HEK293 (cell line): Measurements from ENCODE around the gene HOXB8.

Source experiments
- BCL6B ChIP-seq: fragments of 450-650 bp; formaldehyde crosslinking; IDR thresholded peaks from 2 replicates; pipeline ENCODE4 v1.5.1; 2017; ENCODE audit warnings: missing biosample characterization, missing genetic modification characterization
- EGR2 ChIP-seq: fragments of 450-650 bp; formaldehyde crosslinking; IDR thresholded peaks from 2 replicates; pipeline ENCODE4 v1.5.1; 2016; ENCODE audit warnings: low read depth, missing biosample characterization, missing genetic modification characterization
- KLF16 ChIP-seq: fragments of 450-650 bp; formaldehyde crosslinking; IDR thresholded peaks from 2 replicates; pipeline ENCODE4 v1.5.1; 2017; ENCODE audit warnings: missing biosample characterization, missing genetic modification characterization
- PATZ1 ChIP-seq: fragments of 450-650 bp; formaldehyde crosslinking; IDR thresholded peaks from 2 replicates; pipeline ENCODE4 v1.5.1; 2016; ENCODE audit warnings: missing biosample characterization, missing genetic modification characterization
- PRDM2 ChIP-seq: fragments of 450-650 bp; formaldehyde crosslinking; IDR thresholded peaks from 2 replicates; pipeline ENCODE4 v1.5.1; 2016; ENCODE audit warnings: missing biosample characterization, missing genetic modification characterization, borderline replicate concordance
- REST ChIP-seq: fragments of 450-650 bp; formaldehyde crosslinking; IDR thresholded peaks from 2 replicates; pipeline ENCODE4 v1.5.1; 2016; ENCODE audit warnings: missing biosample characterization, missing genetic modification characterization
- TRIM28 ChIP-seq: IDR thresholded peaks from 2 replicates; pipeline ENCODE4 v1.6.1; 2011; ENCODE audit warnings: low read length, control low read depth, borderline replicate concordance
- ZBTB8A ChIP-seq: fragments of 450-650 bp; formaldehyde crosslinking; IDR thresholded peaks from 2 replicates; pipeline ENCODE4 v1.5.1; 2016; ENCODE audit warnings: missing biosample characterization, missing genetic modification characterization
- ZEB2 ChIP-seq: fragments of 450-650 bp; formaldehyde crosslinking; IDR thresholded peaks from 2 replicates; pipeline ENCODE4 v1.5.1; 2016; ENCODE audit warnings: missing biosample characterization, missing genetic modification characterization
- ZFP69B ChIP-seq: fragments of 450-650 bp; formaldehyde crosslinking; IDR thresholded peaks from 2 replicates; pipeline ENCODE4 v1.5.1; 2016; ENCODE audit warnings: missing biosample characterization, missing genetic modification characterization
- ZNF133 ChIP-seq: fragments of 450-650 bp; formaldehyde crosslinking; IDR thresholded peaks from 2 replicates; pipeline ENCODE4 v1.5.1; 2016; ENCODE audit warnings: missing biosample characterization, missing genetic modification characterization
- ZNF239 ChIP-seq: fragments of 450-650 bp; formaldehyde crosslinking; IDR thresholded peaks from 2 replicates; pipeline ENCODE4 v1.5.1; 2016; ENCODE audit warnings: missing biosample characterization, missing genetic modification characterization
- ZNF266 ChIP-seq: fragments of 450-650 bp; formaldehyde crosslinking; IDR thresholded peaks from 2 replicates; pipeline ENCODE4 v1.5.1; 2016; ENCODE audit warnings: missing biosample characterization, missing genetic modification characterization, low read depth
- ZNF280D ChIP-seq: fragments of 450-650 bp; formaldehyde crosslinking; IDR thresholded peaks from 2 replicates; pipeline ENCODE4 v1.5.1; 2016; ENCODE audit warnings: missing biosample characterization, missing genetic modification characterization
- ZNF423 ChIP-seq: fragments of 450-650 bp; formaldehyde crosslinking; IDR thresholded peaks from 2 replicates; pipeline ENCODE4 v1.5.1; 2016; ENCODE audit warnings: missing biosample characterization, missing genetic modification characterization
- ZNF514 ChIP-seq: fragments of 450-650 bp; formaldehyde crosslinking; IDR thresholded peaks from 2 replicates; pipeline ENCODE4 v1.5.1; 2016; ENCODE audit warnings: missing biosample characterization, missing genetic modification characterization
- ZNF624 ChIP-seq: fragments of 450-650 bp; formaldehyde crosslinking; IDR thresholded peaks from 2 replicates; pipeline ENCODE4 v1.5.1; 2017; ENCODE audit warnings: missing biosample characterization, missing genetic modification characterization
- ZSCAN23 ChIP-seq: fragments of 450-650 bp; formaldehyde crosslinking; IDR thresholded peaks from 2 replicates; pipeline ENCODE4 v1.5.1; 2016; ENCODE audit warnings: missing biosample characterization, missing genetic modification characterization
- TF ChIP-seq, protein P1 (sequence below): IDR thresholded peaks from 2 replicates; pipeline ENCODE4 v1.6.1; 2011; ENCODE audit warnings: mild to moderate bottlenecking, low read depth, low read length, borderline replicate concordance
- TF ChIP-seq, protein P2 (sequence below): fragments of 450-650 bp; formaldehyde crosslinking; IDR thresholded peaks from 2 replicates; pipeline ENCODE4 v1.5.1; 2016; ENCODE audit warnings: missing biosample characterization, missing genetic modification characterization, borderline replicate concordance

Gene HOXB8

GRCh38 chr17:48611681-48612455 lies 3.2 kb downstream of the HOXB8 start (continued):
- TF ChIP-seq KLF16 (tag by site-specific recombination) (peak; percentile 75; the same call in 1 of the 2 replicates), BCL6B (tag by site-specific recombination) (no peak), ZBTB8A (tag by site-specific recombination) (peak; percentile 100), ZNF423 (peak; percentile 86), ZFP69B (peak; percentile 16; the same call in 1 of the 2 replicates), ZEB2 (tag by site-specific recombination) (peak; percentile 77), EGR2 (tag by site-specific recombination) (no peak; the same call in 1 of the 2 replicates), ZNF133 (tag by site-specific recombination) (no peak), ZNF624 (tag by site-specific recombination) (no peak), TRIM28 (no peak), ZNF239 (tag by site-specific recombination) (no peak), ZNF280D (tag by site-specific recombination) (no peak), PRDM2 (tag by site-specific recombination) (no peak), REST (tag by site-specific recombination) (no peak), ZSCAN23 (tag by site-specific recombination) (no peak), PATZ1 (tag by site-specific recombination) (peak; percentile 98), ZNF266 (tag by site-specific recombination) (no peak), ZNF514 (tag by site-specific recombination) (no peak)
- TF ChIP-seq, protein P1, sequence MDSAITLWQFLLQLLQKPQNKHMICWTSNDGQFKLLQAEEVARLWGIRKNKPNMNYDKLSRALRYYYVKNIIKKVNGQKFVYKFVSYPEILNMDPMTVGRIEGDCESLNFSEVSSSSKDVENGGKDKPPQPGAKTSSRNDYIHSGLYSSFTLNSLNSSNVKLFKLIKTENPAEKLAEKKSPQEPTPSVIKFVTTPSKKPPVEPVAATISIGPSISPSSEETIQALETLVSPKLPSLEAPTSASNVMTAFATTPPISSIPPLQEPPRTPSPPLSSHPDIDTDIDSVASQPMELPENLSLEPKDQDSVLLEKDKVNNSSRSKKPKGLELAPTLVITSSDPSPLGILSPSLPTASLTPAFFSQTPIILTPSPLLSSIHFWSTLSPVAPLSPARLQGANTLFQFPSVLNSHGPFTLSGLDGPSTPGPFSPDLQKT = no peak
- TF ChIP-seq, protein P2, sequence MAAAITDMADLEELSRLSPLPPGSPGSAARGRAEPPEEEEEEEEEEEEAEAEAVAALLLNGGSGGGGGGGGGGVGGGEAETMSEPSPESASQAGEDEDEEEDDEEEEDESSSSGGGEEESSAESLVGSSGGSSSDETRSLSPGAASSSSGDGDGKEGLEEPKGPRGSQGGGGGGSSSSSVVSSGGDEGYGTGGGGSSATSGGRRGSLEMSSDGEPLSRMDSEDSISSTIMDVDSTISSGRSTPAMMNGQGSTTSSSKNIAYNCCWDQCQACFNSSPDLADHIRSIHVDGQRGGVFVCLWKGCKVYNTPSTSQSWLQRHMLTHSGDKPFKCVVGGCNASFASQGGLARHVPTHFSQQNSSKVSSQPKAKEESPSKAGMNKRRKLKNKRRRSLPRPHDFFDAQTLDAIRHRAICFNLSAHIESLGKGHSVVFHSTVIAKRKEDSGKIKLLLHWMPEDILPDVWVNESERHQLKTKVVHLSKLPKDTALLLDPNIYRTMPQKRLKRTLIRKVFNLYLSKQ = no peak
